ENCODE results near the gene OR9A4.

- TF ChIP-seq CTCF (conservative IDR thresholded peaks at IDR 0.05; ENCODE audit: low read length) (no peak), EZH2phosphoT487 (IDR thresholded peaks at IDR 0.05; ENCODE audit: borderline replicate concordance, low read depth, low read length) (no peak)
These were observed 40.7 kb upstream of the OR9A4 start for GRCh38 chr7:141875453-141875852.

Data from OCI-LY7 (cell line).